PC-9 (cell line): ENCODE results near the gene HTR7. TPM values are rescaled to one million over a fixed set of nuclear protein-coding genes. Genes with fewer than 3 reads are reported as not detected.

Experiments used
- BruUV-seq: library from RNA; stranded (reverse); fragments of 400-500 nt; replicated peaks from 2 replicates; lab custom pipeline; 2021; lab: Mats Ljungman, UMichigan
- CTCF ChIA-PET: fragments of 300-600 bp; sonication (Branson Sonifier 250); formaldehyde crosslinking; loops from one replicate; lab custom pipeline; 2022; ENCODE audit warnings: antibody characterized with exemption; lab: Charles Lee
- POLR2A ChIA-PET: fragments of 300-600 bp; sonication (Branson Sonifier 250); formaldehyde crosslinking; loops from one replicate; lab custom pipeline; 2022; ENCODE audit warnings: antibody characterized with exemption; ENCODE audit not compliant: unreplicated experiment; lab: Charles Lee
- DNase-seq, 2 experiments: peaks; one replicate each; pipeline versions ENCODE4 v3.0.0 to v3.0.0-alpha.2; 2015 to 2022; ENCODE audit warnings: mixed read lengths in 1 of 2
- H2AFZ ChIP-seq: fragments of 200-600 bp; sonication (generic); 2 replicates; pipeline ENCODE4 v1.8.1; 2017; ENCODE audit warnings: antibody characterized with exemption
- H3F3A ChIP-seq: fragments of 200-600 bp; sonication (generic); 2 replicates; pipeline ENCODE4 v1.8.1; 2017; ENCODE audit warnings: antibody characterized with exemption, mild to moderate bottlenecking, low read depth; ENCODE audit not compliant: insufficient read depth
- H3K27ac ChIP-seq: fragments of 200-600 bp; sonication (generic); 2 replicates; pipeline ENCODE4 v1.6.1; 2016; ENCODE audit warnings: mixed run types
- H3K27me3 ChIP-seq: fragments of 200-600 bp; sonication (generic); 2 replicates; pipeline ENCODE4 v1.6.1; 2016; ENCODE audit warnings: low read depth, mixed run types; ENCODE audit not compliant: insufficient read depth
- H3K36me3 ChIP-seq: fragments of 200-600 bp; sonication (generic); 2 replicates; pipeline ENCODE4 v1.6.1; 2016; ENCODE audit warnings: low read depth, mixed run types
- H3K4me1 ChIP-seq: fragments of 200-600 bp; sonication (generic); replicated peaks from 2 replicates; pipeline ENCODE4 v1.6.1; 2016; ENCODE audit warnings: mixed run types; ENCODE audit not compliant: insufficient read depth
- H3K4me2 ChIP-seq: fragments of 200-600 bp; sonication (generic); 2 replicates; pipeline ENCODE4 v1.6.1; 2017; ENCODE audit warnings: mixed run types
- H3K4me3 ChIP-seq: fragments of 200-600 bp; sonication (generic); 2 replicates; pipeline ENCODE4 v1.6.1; 2016; ENCODE audit warnings: mixed run types
- H3K79me2 ChIP-seq: fragments of 200-600 bp; sonication (generic); 2 replicates; pipeline ENCODE4 v1.6.1; 2017; ENCODE audit warnings: low read depth, mixed run types
- H3K9me2 ChIP-seq: fragments of 200-600 bp; sonication (generic); 2 replicates; pipeline ENCODE4 v1.8.1; 2017; ENCODE audit warnings: mild to moderate bottlenecking; ENCODE audit not compliant: insufficient read depth
- H3K9me3 ChIP-seq: fragments of 200-600 bp; sonication (generic); 2 replicates; pipeline ENCODE4 v1.8.1; 2016; ENCODE audit warnings: low read depth; ENCODE audit not compliant: insufficient read depth
- H4K20me1 ChIP-seq: fragments of 200-600 bp; sonication (generic); 2 replicates; pipeline ENCODE4 v1.8.1; 2017; ENCODE audit not compliant: insufficient read depth
- EZH2 ChIP-seq: fragments of 200-600 bp; sonication (generic); IDR thresholded peaks from 2 replicates; pipeline ENCODE4 v1.8.0; 2017; ENCODE audit warnings: antibody characterized with exemption, low read depth
- intact Hi-C: fragments of 100-400 bp; cut with micrococcal nuclease; formaldehyde crosslinking; loops from one replicate; pipeline ENCODE4 v1.10.0; 2022; ENCODE audit not compliant: unreplicated experiment
- total RNA-seq: library from RNA; stranded (reverse); gene quantifications from 2 replicates; pipeline ENCODE4 v1.2.3, GENCODE V29; 2021

Gene HTR7
- total RNA-seq, 1 experiment from 2014 or later: 0.52 TPM

DNA sequence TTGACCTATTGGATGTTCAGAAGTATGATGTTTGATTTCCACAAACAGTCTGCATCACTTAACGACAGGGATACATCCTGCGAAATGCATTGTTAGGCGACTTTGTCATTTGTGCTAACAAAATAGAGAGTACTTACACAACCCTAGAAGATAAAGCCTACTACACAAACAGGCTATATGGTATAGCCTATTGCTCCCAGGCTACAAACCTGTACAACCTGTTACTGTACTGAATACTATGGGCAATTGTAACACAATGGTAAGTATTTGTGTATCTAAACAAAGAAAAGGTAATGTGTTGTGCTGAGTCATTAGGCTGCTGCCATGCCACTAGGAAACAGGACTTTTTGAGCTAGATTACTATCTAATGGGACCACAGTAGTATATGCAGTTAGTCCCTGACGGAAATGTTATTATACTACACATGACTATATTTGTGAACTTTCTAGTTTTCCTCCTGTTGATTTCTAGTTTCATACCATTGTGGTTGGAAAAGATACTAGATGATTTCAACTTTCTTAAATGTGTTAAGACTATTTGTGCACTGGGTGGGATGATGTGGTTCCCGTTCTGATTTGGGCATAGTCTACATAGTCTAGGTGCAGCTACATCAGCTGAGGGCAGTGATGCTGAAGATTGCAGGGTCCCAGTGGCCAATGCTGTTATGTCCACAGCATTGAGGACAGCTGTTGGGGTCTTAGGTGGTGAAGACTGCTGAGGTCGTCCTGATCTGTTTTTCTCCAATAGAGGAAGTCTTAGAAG lies 161.7 kb downstream of the HTR7 start:
- Histone ChIP-seq H3K27me3 (no peaks in the 10 kb centered on the region), H3K4me1 (no peaks in the 10 kb centered on the region), H3K27ac (no peak overlapping the region), H4K20me1 (no peaks in the 10 kb centered on the region), H3K4me3 (no peak overlapping the region), H3K4me2 (no peak overlapping the region), H3K79me2 (no peaks in the 10 kb centered on the region), H3K36me3 (no peaks in the 10 kb centered on the region), H3F3A (no peaks in the 10 kb centered on the region), H2AFZ (no peak overlapping the region), H3K9me3 (no peaks in the 10 kb centered on the region), H3K9me2 (no peaks in the 10 kb centered on the region)
- TF ChIP-seq EZH2: no peak
- intact Hi-C loops: no loop called here
- ChIA-PET CTCF (no interaction called here), POLR2A (interaction anchor here (0.6 kb wide), 1 partner anchor 61 kb away, joined by 5 read pairs; no protein-coding TSS in a partner anchor)
- no TSS peak for BruUV-seq
- no peak for DNase-seq

Other genes starting within 250 kb of the HTR7 start
- 25.4 and 32.4 TPM in 2 replicates for gene RPP30, start 13.9 kb upstream of the HTR7 start, total RNA-seq
- 3.9 and 6.7 TPM in 2 replicates for gene ANKRD1, start 63.0 kb upstream of the HTR7 start, total RNA-seq